ENCODE results near the gene MYRIP. TPM values are rescaled to one million over a fixed set of nuclear protein-coding genes. Genes with fewer than 3 reads are reported as not detected.

MYRIP gene
- total and polyA plus RNA-seq, 12 donors, result 0.24 to 4.8 (median 1.4) TPM

DNA sequence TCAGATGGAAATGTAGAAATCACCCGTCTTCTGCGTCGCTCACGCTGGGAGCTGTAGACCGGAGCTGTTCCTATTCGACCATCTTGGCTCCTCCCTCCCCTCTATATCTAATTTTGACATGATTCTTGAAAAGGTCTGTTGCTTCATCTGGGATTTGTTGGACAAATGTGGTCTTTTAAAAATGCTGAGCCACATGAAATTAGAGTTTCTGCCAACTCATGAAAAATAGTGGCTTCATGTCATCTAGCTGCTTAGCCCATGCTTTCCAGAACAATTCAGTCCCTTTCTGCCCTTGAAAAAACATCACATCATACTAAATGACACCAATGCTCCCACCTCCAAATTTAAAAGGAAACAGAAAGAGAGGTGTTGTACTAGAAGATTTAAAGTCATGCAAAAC lies 351.5 kb downstream of the MYRIP start:
- Histone ChIP-seq H3K27me3 (no peaks in the 10 kb centered on the region), H3K27ac (no peak overlapping the region), H3K9me3 (replicated peaks in 1 of 3) (no peaks in the 10 kb centered on the region), H3K4me3 (no peak overlapping the region), H3K4me1 (replicated peaks in 1 of 2) (no peaks in the 10 kb centered on the region), H3K36me3 (replicated peaks in 1 of 2) (no peaks in the 10 kb centered on the region)
- 94 to 95% (median 95%) methylated on average over 6 of the region's 6 CpGs for WGBS, 4 donors
- no peak for DNase-seq
- intact Hi-C loops (cut with DNase I), result no loop called here
- TF ChIP-seq POLR2A (IDR thresholded peaks at IDR 0.05), result no peak
- TF ChIP-seq, protein P1, sequence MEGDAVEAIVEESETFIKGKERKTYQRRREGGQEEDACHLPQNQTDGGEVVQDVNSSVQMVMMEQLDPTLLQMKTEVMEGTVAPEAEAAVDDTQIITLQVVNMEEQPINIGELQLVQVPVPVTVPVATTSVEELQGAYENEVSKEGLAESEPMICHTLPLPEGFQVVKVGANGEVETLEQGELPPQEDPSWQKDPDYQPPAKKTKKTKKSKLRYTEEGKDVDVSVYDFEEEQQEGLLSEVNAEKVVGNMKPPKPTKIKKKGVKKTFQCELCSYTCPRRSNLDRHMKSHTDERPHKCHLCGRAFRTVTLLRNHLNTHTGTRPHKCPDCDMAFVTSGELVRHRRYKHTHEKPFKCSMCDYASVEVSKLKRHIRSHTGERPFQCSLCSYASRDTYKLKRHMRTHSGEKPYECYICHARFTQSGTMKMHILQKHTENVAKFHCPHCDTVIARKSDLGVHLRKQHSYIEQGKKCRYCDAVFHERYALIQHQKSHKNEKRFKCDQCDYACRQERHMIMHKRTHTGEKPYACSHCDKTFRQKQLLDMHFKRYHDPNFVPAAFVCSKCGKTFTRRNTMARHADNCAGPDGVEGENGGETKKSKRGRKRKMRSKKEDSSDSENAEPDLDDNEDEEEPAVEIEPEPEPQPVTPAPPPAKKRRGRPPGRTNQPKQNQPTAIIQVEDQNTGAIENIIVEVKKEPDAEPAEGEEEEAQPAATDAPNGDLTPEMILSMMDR (IDR thresholded peaks at IDR 0.05), result no peak

GRCh38 chr3:40162616-40163015 lies 353.2 kb downstream of the MYRIP start:
- Histone ChIP-seq H3K27me3 (no peaks in the 10 kb centered on the region), H3K27ac (no peak overlapping the region), H3K9me3 (replicated peaks in 1 of 3) (no peaks in the 10 kb centered on the region), H3K4me1 (replicated peaks in 1 of 2) (no peaks in the 10 kb centered on the region), H3K36me3 (replicated peaks in 1 of 2) (no peaks in the 10 kb centered on the region), H3K4me3 (no peak overlapping the region)
- TF ChIP-seq, protein P1 (IDR thresholded peaks at IDR 0.05), result no peak
- no peak for TF ChIP-seq POLR2A (IDR thresholded peaks at IDR 0.05)
- DNase-seq, result no peak
- intact Hi-C loops (cut with DNase I), result no loop called here

- DNase-seq, result no peak
- 53 to 73% (median 56%) methylated on average over 2 of the region's 2 CpGs; no CpG with 5 or more reads in 1 of the 4 donors for WGBS, 4 donors
- no peak for TF ChIP-seq POLR2A (IDR thresholded peaks at IDR 0.05)
- TF ChIP-seq, protein P1 (IDR thresholded peaks at IDR 0.05), result no peak
- intact Hi-C loops (cut with DNase I), result no loop called here
- Histone ChIP-seq H3K4me1 (replicated peaks in 1 of 2) (no peaks in the 10 kb centered on the region), H3K27ac (no peak overlapping the region), H3K36me3 (replicated peaks in 1 of 2) (no peaks in the 10 kb centered on the region), H3K27me3 (no peaks in the 10 kb centered on the region), H3K4me3 (no peak overlapping the region), H3K9me3 (replicated peaks in 1 of 3) (no peaks in the 10 kb centered on the region)
Observed at GRCh38 chr3:40166997-40167396, 357.6 kb downstream of the MYRIP start.

DNA sequence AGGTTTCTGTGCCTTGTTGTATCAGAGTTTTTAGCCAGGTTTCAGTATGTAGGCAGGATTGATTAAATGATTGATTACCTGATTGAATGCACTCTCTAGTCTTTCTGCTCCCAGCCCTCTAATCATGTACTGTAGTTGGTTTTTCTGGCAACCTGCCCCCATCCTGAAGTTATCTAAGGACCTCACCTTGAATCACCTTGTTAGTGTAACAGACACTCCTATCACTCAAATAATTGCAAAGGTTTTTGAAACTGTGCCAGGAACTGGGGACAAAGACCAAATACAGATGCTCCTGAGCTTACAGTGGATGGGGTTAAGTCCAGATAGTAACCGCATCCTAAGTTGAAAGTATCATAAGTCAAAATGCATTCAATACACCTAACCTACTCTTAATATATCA lies 358.5 kb downstream of the MYRIP start:
- H3K4me1 ChIP-seq (replicated peaks in 1 of 2), result no peaks in the 10 kb centered on the region
- TF ChIP-seq POLR2A (IDR thresholded peaks at IDR 0.05), result no peak
- TF ChIP-seq, protein P1 (IDR thresholded peaks at IDR 0.05), result no peak
- WGBS, 4 donors, result 90 to 100% (median 93%) methylated on average over 1 of the region's 1 CpG
- no peak overlapping the region for H3K27ac ChIP-seq
- H3K27me3 ChIP-seq, result no peaks in the 10 kb centered on the region
- intact Hi-C loops (cut with DNase I), result no loop called here
- no peak overlapping the region for H3K4me3 ChIP-seq
- no peaks in the 10 kb centered on the region for H3K9me3 ChIP-seq (replicated peaks in 1 of 3)
- no peaks in the 10 kb centered on the region for H3K36me3 ChIP-seq (replicated peaks in 1 of 2)
- DNase-seq, result no peak

All from adrenal gland (tissue), 12 donors.